ENCODE data around the gene DZANK1. TPM values are rescaled to one million over a fixed set of nuclear protein-coding genes. Genes with fewer than 3 reads are reported as not detected.
"Not testable (repeated sequence)": the region's sequence is repeated elsewhere in the genome, so short reads cannot be mapped to it uniquely, and the experiment has no call there.

DZANK1 gene
- total RNA-seq, 2 experiments from 2014 or later = 2.1 to 2.5 TPM

DNA sequence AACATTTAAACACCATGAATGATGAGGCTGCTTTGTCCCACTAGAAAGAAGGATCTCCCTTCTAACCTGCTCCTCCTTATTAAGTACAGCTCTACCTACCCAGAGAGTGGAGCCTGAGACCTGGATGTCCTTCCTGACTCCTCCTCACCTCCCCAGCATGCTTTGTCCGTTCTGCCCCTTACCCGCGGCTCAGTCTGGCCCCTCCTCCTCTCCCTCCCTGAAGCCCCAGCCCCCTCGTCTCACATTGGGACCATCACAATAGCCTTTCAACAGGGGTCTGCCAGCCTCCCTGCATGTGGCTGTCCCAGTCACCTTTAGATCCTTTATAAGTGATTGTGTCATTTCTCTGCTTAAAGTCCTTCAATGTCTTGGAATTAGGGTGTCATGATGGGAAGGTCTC lies 72.5 kb downstream of the DZANK1 start:
- CTCF ChIA-PET = no interaction called here
- POLR2A ChIA-PET = no interaction called here

DNA sequence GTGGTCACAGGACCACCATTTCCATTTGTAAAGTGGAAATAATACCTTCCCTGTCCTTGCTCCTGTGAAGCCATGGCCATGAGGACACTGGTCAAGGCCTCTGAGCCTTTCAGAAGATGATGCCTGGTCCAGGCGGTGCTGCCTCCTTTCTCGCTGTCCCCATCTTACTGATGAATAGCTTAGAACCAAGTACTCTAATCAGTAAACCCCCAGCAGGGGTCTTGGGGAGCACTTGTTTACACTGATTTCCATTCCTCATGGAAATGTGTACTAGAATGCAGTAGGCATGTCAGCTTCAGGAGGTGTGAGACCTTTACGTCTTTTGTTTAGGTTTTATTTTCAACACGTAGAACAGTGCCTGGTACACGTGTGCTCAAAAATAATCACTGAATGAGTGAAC lies 75.1 kb downstream of the DZANK1 start:
- CTCF ChIA-PET = no interaction called here
- POLR2A ChIA-PET = no interaction called here

DNA sequence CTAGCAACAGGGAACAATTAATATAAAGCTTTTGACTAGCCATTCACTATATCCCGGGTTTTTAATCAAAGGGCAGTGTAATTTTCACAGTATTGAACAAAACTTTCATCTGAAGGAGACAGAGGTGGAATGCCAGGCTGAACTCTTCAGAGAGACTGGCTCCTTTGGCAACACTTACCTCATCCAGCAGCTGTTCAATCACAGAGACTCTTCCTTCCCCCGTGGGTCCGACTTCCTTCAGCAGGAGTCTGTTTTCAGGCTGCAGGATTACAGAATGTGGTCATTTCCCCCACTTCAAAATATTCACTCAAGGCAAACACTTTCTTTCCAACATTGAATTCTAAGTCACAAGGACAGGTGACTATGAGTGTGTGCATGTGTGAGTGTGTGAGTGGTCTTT lies 76.6 kb downstream of the DZANK1 start:
- POLR2A ChIA-PET = no interaction called here
- CTCF ChIA-PET = no interaction called here

DNA sequence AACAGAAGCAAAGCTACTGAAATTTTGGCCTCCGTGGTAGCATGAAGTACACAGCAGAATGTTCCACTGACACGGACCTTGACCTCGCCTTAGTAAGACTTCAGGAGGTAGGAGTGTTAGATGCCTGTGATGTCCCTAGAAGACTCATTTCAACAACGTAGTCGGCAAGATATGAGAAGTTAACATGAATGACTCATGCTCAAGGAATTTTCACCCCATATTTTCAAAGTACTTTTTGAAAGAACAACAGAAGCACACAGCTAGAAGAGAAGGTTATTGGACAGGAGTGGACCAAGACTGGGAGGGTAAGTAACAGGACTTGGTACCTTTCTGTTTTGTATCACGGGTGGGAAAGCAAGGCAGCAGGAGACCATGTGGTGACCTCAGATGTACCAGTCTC lies 78.0 kb downstream of the DZANK1 start:
- POLR2A ChIA-PET = no interaction called here
- CTCF ChIA-PET = no interaction called here

DNA sequence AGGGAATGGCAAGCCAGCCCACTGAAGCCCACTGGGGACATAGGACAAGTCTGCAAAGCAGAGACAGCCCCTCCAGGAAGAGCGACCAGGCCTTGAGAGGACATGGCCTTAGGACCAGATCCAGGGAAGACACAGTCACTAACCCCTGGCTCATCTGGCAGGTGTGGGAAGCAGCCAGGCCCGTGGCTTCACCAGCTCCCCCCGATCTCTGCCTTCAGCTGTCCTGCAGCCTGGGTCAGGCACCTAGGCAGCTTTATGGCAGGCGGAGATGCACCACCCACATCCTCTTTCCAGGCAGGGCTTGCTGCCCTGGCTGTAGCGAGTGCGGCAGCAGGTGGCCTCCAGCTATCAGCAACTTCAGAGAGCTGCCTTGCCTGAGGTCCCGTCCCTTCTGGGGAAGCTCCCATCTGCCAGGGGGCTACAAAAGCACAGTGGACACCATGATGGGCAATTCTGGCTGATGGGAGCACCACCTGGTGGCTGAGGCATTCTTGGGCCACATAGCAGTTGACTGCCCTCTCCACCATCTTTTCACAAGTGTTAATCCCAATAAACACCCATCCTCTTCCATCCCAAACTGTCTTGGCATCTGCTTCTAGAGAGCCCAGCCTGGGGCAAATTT lies 85.8 kb downstream of the DZANK1 start:
- POLR2A ChIA-PET = no interaction called here
- CTCF ChIA-PET = no interaction called here

DNA sequence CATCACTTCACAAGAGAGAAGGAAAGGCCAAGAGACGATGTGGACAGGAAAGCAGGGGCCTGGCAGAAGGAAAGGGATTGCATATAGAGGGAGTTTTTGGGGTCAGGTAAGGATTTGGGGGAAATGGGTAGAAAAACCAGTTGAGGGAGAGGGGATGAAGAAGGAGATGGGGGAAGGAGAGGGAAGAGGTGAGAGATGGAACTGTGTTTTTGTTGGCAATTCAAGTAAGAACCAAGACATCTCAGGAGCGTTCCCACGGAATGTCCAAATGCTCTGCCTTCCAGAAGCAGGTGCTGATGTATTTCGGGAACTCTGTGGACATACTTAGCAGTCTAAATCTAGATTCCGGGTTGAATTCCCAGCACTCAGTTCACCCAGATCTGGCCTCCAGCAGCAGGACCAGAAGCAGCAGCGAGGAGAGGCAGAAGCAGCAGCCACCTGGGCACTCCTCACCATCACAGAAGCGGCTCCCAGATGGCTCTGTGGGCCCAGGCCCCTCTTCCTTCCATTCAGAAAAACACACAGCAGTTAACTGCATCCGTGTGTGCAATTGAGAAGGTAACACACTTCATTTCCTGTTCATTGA lies 88.8 kb downstream of the DZANK1 start:
- ChIA-PET CTCF (no interaction called here), POLR2A (no interaction called here)

DNA sequence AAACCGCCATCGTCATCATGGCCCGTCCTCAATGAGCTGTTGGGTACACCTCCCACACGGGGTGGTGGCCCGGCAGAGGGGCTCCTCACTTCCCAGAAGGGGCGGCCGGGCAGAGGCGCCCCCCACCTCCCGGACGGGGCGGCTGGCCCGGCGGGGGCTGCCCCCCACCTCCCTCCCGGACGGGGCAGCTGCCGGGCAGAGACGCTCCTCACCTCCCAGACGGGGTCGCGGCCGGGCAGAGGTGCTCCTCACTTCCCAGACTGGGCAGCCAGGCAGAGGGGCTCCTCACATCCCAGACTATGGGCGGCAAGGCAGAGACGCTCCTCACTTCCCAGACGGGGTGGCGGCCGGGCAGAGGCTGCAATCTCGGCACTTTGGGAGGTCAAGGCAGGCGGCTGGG lies 91.3 kb downstream of the DZANK1 start:
- CTCF ChIA-PET, POLR2A ChIA-PET: not testable (repeated sequence)

DNA sequence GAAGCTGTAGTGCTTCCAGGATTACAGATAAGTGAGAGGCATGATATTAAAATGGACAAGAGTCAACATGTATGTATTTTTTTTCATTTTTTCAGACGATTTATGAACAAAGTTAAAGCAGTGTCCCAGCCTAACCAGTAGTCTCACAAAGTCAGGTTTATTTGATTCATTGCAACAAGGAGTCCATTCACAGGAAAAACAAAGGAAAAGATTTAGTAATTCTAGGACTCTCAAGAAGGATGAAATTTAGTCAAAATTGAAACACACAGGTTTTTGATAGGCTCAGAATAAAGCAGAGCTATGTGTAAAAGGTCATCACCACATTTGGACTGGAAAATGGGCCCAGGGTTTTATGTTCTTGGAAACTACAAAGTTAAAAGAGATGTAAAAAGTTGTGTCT lies 94.5 kb downstream of the DZANK1 start:
- ChIA-PET POLR2A (no interaction called here), CTCF (no interaction called here)

DNA sequence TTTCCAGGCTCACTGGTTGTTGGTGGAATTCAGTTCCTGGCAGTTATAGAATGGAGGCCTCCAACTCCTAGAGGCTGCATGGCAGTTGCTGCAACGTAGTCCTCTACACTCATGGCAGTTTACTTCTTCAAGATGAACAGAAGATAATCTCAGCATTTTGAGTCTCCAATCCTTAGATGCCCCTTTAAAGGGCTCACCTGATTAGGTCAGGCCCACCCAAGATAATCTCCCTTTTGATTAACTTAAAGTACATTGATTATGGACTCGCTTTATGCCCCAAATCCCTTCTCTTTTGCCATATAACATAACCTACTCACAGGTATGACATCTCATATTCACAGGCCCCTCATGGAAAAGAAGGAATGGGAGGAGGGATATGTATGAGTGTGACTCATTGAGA lies 102.1 kb downstream of the DZANK1 start:
- POLR2A ChIA-PET = no interaction called here
- CTCF ChIA-PET = no interaction called here

DNA sequence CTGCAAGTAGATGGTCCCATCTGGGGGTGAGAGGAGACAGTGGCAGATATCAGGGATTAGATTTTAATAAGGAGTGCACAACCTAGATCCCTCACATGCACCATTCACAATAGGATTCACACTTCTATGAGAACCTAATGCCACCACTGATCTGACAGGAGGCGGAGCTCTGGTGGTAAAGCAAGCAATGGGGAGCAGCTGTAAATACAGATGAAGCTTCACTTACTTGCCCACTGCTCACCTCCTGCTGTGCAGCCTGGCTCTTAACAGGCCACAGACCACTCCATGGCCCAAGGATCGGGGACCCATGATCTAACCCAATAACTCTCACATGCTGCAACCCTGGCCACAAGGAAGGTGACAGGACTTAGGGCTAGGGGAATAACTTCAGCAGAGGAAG lies 103.1 kb downstream of the DZANK1 start:
- POLR2A ChIA-PET = no interaction called here
- CTCF ChIA-PET = no interaction called here

DNA sequence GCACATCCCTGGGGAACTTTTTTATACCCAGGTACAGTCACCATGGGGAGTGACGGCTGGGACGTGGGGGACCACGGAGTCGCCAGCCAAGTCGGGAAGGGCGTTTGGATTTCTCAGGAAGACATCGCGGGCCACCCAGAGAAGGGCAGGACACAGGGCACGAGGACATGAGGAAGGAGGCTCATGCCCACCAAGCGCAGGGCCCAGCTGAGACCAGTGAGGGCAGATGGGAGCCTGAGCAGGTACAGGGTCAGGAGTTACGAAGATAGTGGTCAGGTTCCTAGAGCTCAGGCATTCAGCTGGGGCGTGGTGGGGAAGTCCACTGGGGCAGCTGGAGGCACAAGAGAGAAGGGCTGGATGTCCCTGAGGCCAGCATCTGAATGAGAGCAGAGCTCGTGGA lies 103.9 kb downstream of the DZANK1 start:
- POLR2A ChIA-PET = no interaction called here

DNA sequence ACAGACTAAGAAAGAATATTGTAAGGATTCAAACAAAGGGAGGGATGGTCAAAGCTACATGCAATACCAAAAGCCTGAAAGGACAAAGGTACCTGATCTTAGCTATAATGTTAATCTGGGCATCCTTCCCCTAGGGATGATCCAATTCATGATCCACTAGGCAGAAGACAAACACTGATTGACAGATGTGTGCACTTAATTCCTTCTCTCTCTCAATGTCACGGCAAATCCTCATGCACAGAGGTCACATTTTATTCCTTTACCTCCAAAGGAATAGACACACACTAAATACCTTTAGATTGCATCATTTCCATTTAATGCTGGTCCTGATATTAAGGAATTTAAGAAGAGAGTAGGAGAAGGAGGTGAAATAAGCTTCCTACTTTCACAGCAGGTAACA lies 105.2 kb downstream of the DZANK1 start:
- CTCF ChIA-PET = no interaction called here
- POLR2A ChIA-PET = no interaction called here

More for the DNA sequence above, 103.9 kb downstream of the DZANK1 start:
- CTCF ChIA-PET = no interaction called here

DNA sequence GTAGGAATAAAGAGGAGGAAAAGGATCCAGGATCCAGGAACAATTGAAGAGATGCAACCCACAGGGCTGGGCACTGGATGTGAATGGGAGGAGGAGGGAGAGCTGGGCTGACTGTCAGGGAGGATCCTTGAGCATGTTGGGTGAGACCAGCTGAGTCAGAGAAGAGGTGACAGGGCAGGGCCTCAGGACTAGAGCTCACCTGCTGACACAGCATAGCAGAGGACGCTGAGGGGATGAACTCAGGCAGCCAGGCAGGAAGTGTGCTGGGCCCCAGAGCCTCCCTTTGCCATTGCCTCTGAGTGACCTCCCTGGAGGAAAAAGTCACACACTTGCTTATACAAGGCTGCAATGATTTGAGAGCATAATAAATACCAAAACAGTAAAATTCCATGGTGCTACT lies 106.2 kb downstream of the DZANK1 start:
- POLR2A ChIA-PET = no interaction called here
- CTCF ChIA-PET = no interaction called here

DNA sequence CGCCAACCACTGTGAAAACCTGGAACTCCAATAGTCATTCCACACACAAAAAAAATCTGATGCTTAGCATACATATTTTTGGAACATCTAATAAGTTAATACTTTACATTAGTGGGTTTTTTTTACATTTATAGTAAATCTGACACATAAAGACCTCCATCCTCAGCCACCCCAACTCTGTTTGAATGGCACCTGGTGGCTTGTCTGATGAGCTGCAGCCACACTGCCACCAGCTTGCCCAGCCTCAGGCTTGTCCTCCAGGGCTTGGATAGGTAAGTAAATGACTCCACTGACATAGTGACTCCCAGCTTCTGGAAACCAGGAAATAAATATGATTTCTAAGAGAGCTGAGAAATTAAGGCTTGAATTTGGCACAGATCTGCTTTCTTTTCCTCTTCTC lies 107.0 kb downstream of the DZANK1 start:
- ChIA-PET CTCF (interaction anchor here (0.5 kb wide), 1 partner anchor 47 kb away, joined by 3 read pairs; no protein-coding TSS in a partner anchor), POLR2A (no interaction called here)

DNA sequence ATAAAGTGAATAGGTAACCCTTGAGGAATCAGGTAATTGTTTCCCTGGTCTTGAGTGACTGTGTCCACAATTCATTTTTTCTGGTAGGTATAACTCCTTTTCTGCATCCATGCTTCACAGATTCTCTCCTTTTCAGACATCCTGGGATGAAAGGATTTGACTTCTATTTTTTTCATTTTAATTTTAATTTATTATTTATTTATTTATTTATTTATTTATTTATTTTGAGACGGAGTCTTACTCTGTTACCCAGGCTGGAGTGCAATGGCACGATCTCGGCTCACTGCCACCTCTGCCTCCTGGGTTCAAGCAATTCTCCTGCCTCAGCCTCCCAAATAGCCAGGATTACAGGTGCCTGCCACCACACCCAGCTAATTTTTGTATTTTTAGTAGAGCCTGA lies 117.1 kb downstream of the DZANK1 start:
- POLR2A ChIA-PET, CTCF ChIA-PET: not testable (repeated sequence)

Other genes with a start within 250 kb of the DZANK1 start
- gene ZNF133, start 178.5 kb downstream of the DZANK1 start, total RNA-seq = 1 to 10 TPM; 6.2 to 7.8 TPM
- 10 to 100 TPM; 16.0 to 16.6 TPM for gene POLR3F, start 360 bp upstream of the DZANK1 start, total RNA-seq
- gene RBBP9, start 30.2 kb upstream of the DZANK1 start, total RNA-seq = 10 to 100 TPM; 16.9 to 18.1 TPM
- 100 to 1,000 TPM in 1 of 2 experiments, 10 to 100 TPM in 1; 99.0 to 101 TPM for gene SEC23B, start 40.9 kb upstream of the DZANK1 start, total RNA-seq
- 10 to 100 TPM; 43.9 to 54.2 TPM for gene SMIM26, start 100.4 kb upstream of the DZANK1 start, total RNA-seq
- gene DTD1, start 121.0 kb upstream of the DZANK1 start, total RNA-seq = 10 to 100 TPM; 59.2 to 62.6 TPM

Measured in activated CD8-positive, alpha-beta memory T cell treated with anti-CD3 and anti-CD28 coated beads for 36 hours (primary cell).